Peyer's patch (tissue), 4 donors: Measurements from ENCODE around the gene MAST1. TPM values are rescaled to one million over a fixed set of nuclear protein-coding genes. Genes with fewer than 3 reads are reported as not detected.

Source experiments
- DNase-seq, 3 donors: peaks; one replicate each; pipeline ENCODE4 v3.0.0-alpha.2; 2017 to 2019
- H3K27ac ChIP-seq, 4 donors: fragments of 200-600 bp; sonication (generic); one replicate each; pipeline ENCODE4 v1.5.1; 2016 to 2019
- H3K27me3 ChIP-seq, 2 donors: fragments of 200-600 bp; sonication (generic); one replicate each; pipeline ENCODE4 v1.5.1; 2019
- H3K36me3 ChIP-seq, 3 donors: fragments of 200-600 bp; sonication (generic); one replicate each; pipeline ENCODE4 v1.5.1; 2016 to 2019
- H3K4me1 ChIP-seq, 4 donors: fragments of 200-600 bp; sonication (generic); one replicate each; pipeline ENCODE4 v1.5.1; 2016 to 2019
- H3K4me3 ChIP-seq, 4 donors: fragments of 200-600 bp; sonication (generic); 1 replicate in 3 of 4; 2 replicates in 1 of 4; pipeline ENCODE4 v1.5.1; 2016 to 2019; ENCODE audit warnings: mild to moderate bottlenecking in 1 of 4
- H3K9me3 ChIP-seq, 4 donors: fragments of 200-600 bp; sonication (generic); one replicate each; pipeline ENCODE4 v1.5.1; 2016 to 2019; ENCODE audit warnings: mild to moderate bottlenecking in 1 of 4
- POLR2A ChIP-seq, 2 donors: fragments of 450-650 bp; IDR thresholded peaks; one replicate each; pipeline ENCODE4 v1.5.1; 2017; ENCODE audit warnings: antibody characterized with exemption in 2 of 2, mild to moderate bottlenecking in 2 of 2, moderate library complexity in 2 of 2
- total RNA-seq, 4 donors: library from RNA; depleted of rRNA; stranded (reverse); fragments of >200 nt; gene quantifications; one replicate each; pipeline ENCODE4 v1.1.0, GENCODE V29; 2016
- TF ChIP-seq, protein P1 (sequence below), 6 experiments: fragments of 450-650 bp in 4 of 6; fragments of 200-600 bp in 2 of 6; sonication (generic) in 1 of 6; IDR thresholded peaks; one replicate each; pipeline ENCODE4 v1.5.1; 2017 to 2019; ENCODE audit warnings: antibody characterized with exemption in 6 of 6, mild to moderate bottlenecking in 3 of 6, moderate library complexity in 1 of 6

The MAST1 gene
- total RNA-seq, 4 donors from 2014 or later = 0.27 TPM; not detected in 3

DNA sequence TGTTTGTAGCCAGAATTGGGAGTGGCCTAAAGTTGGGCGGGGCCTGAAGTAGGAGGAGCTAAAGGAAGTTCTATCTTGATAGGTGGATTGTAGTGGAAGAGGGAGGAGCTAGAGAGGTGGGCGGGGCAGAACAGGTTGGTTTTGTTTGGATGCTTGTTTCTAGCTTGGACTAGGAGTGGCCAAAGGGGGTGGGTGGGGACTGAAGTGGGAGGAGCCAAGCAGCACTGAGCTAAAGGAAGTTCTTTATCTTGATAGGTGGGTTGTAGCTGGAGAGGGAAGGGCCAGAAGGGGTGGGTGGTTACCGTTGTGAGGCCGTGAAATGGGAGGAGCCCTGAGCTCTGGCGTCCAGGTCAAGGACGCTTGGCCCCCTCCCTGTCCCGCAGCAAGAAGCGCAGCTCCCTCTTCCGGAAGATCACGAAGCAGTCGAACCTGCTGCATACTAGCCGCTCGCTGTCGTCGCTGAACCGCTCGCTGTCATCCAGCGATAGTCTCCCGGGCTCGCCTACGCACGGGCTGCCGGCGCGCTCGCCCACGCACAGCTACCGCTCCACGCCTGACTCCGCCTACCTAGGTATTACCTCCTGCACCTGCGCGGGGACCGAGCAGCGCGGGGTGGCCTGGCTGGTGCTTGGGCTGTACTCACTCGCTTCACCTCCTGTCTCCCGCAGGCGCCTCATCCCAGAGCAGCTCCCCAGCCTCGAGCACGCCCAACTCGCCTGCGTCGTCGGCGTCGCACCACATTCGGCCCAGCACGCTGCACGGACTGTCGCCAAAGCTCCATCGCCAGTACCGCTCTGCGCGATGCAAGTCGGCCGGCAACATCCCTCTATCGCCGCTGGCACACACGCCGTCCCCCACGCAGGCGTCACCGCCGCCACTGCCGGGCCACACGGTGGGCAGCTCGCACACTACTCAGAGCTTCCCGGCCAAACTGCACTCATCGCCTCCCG is 34.9 kb downstream of the MAST1 start:
- Histone ChIP-seq H3K36me3 (peaks cover 0 to 26% (median 0%) of the 10 kb centered on the region in 3 donors), H3K9me3 (no peaks in the 10 kb centered on the region), H3K27me3 (no peaks in the 10 kb centered on the region), H3K4me3 (peak overlapping the region in 3 of 4 donors; percentile 12 to 35 (median 17)), H3K27ac (peak overlapping the region in 1 of 4 donors; percentile 13), H3K4me1 (peaks cover 0 to under 1% (median 0%) of the 10 kb centered on the region in 4 donors)
- DNase-seq = peak in 2 of 3 donors; percentile 44 to 64
- TF ChIP-seq, protein P1, sequence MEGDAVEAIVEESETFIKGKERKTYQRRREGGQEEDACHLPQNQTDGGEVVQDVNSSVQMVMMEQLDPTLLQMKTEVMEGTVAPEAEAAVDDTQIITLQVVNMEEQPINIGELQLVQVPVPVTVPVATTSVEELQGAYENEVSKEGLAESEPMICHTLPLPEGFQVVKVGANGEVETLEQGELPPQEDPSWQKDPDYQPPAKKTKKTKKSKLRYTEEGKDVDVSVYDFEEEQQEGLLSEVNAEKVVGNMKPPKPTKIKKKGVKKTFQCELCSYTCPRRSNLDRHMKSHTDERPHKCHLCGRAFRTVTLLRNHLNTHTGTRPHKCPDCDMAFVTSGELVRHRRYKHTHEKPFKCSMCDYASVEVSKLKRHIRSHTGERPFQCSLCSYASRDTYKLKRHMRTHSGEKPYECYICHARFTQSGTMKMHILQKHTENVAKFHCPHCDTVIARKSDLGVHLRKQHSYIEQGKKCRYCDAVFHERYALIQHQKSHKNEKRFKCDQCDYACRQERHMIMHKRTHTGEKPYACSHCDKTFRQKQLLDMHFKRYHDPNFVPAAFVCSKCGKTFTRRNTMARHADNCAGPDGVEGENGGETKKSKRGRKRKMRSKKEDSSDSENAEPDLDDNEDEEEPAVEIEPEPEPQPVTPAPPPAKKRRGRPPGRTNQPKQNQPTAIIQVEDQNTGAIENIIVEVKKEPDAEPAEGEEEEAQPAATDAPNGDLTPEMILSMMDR (IDR thresholded peaks at IDR 0.05) = no peak

DNA sequence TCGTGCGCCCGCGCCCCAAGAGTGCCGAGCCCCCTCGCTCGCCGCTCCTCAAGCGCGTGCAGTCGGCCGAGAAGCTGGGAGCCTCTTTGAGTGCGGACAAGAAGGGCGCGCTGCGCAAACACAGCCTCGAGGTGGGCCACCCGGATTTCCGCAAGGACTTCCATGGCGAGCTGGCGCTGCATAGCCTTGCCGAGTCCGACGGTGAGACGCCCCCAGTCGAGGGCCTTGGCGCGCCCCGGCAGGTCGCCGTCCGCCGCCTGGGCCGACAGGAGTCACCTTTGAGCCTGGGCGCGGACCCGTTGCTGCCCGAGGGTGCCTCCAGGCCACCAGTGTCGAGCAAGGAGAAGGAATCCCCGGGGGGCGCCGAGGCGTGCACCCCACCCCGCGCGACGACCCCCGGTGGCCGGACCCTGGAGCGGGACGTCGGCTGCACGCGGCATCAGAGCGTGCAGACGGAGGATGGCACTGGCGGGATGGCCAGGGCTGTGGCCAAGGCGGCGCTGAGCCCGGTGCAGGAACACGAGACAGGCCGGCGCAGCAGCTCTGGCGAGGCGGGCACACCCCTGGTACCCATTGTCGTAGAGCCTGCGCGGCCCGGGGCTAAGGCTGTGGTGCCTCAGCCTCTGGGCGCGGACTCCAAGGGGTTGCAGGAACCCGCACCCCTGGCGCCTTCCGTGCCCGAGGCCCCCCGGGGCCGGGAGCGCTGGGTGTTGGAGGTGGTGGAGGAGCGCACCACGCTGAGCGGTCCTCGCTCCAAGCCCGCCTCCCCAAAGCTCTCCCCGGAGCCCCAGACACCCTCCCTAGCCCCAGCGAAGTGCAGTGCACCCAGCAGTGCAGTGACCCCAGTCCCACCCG is 35.8 kb downstream of the MAST1 start:
- no peak for TF ChIP-seq POLR2A (IDR thresholded peaks at IDR 0.05)
- TF ChIP-seq, protein P1 (IDR thresholded peaks at IDR 0.05) = no peak
- H3K4me3 ChIP-seq = peak overlapping the region in 2 of 4 donors; percentile 17 to 35
- no peaks in the 10 kb centered on the region for H3K4me1 ChIP-seq

DNA sequence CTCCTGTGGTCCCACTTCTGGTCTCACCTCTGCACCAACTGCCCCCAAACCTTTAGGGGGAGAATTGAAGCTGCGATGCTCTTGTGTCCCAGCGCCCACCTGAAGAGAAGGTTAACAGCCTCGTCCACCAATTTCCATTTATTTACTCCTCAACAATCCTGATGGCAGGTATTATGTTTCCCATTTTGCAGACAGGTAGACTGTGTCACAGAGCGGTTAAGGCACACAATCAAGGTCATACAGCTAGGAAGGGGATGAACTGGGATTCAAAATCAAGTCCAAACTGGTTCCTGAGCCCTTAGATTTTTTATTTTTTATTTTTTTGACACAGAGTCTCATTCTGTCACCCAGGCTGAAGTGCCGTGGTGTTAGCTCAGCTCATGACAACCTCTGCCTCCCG is 36.8 kb downstream of the MAST1 start:
- Histone ChIP-seq H3K4me1 (peaks cover 0 to under 1% (median 0%) of the 10 kb centered on the region in 4 donors), H3K27ac (no peak overlapping the region), H3K4me3 (no peak overlapping the region), H3K27me3 (no peaks in the 10 kb centered on the region), H3K9me3 (no peaks in the 10 kb centered on the region), H3K36me3 (peaks cover 0 to 32% (median 0%) of the 10 kb centered on the region in 3 donors)
- TF ChIP-seq, protein P1 (IDR thresholded peaks at IDR 0.05) = no peak
- no peak for TF ChIP-seq POLR2A (IDR thresholded peaks at IDR 0.05)
- DNase-seq = no peak

More for the DNA sequence above, 35.8 kb downstream of the MAST1 start:
- no peak for DNase-seq
- Histone ChIP-seq H3K27me3 (no peaks in the 10 kb centered on the region), H3K36me3 (peaks cover 0 to 32% (median 0%) of the 10 kb centered on the region in 3 donors), H3K27ac (no peak overlapping the region), H3K9me3 (no peaks in the 10 kb centered on the region)

DNA sequence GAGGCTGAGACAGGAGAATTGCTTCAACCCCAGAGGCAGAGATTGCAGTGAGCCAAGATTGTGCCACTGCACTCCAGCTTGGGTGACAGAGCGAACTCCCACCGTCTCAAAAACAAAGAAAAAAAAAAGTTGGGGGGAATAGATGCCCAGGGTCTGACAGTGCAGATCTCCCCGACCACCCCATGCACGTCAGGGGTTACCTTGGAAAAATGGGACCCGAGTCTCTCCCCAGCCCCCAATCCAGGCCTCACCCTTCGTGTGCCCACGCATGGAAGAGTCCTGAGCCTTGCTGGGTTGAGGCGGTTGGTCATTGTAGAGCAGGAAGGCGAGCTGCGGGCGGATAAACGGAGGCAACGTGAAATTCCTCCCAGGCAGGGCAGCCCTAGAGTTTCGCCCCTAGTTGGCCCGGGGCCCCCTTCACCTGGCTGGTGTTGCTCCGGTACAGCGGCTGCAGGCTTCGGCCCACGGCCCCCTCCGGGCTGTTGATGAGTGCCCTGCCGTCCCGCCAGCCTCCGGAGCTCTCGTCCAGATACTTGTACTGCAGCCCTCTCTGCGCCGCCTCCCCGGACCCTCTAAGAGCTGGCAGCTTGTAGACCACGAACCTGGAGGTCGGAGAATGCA is 42.3 kb downstream of the MAST1 start:
- TF ChIP-seq, protein P1 (IDR thresholded peaks at IDR 0.05) = no peak
- TF ChIP-seq POLR2A (IDR thresholded peaks at IDR 0.05) = no peak
- peak in 2 of 3 donors; percentile 35 to 64 for DNase-seq
- H3K27me3 ChIP-seq = peaks cover 0 to 7% of the 10 kb centered on the region in 2 donors
- H3K4me3 ChIP-seq = peak overlapping the region; percentile 69 to 76 (median 75)
- peak overlapping the region; percentile 80 to 85 (median 84) for H3K27ac ChIP-seq
- H3K9me3 ChIP-seq = peaks cover 0 to 8% (median 0%) of the 10 kb centered on the region in 4 donors
- H3K36me3 ChIP-seq = peaks cover 0 to 22% (median 0%) of the 10 kb centered on the region in 3 donors
- peaks cover 0 to 19% (median 9%) of the 10 kb centered on the region in 4 donors for H3K4me1 ChIP-seq
